ENCODE measurements around the gene CYP26A1.
"Not testable (repeated sequence)": the region's sequence is repeated elsewhere in the genome, so short reads cannot be mapped to it uniquely, and the experiment has no call there.

CYP26A1 gene

DNA sequence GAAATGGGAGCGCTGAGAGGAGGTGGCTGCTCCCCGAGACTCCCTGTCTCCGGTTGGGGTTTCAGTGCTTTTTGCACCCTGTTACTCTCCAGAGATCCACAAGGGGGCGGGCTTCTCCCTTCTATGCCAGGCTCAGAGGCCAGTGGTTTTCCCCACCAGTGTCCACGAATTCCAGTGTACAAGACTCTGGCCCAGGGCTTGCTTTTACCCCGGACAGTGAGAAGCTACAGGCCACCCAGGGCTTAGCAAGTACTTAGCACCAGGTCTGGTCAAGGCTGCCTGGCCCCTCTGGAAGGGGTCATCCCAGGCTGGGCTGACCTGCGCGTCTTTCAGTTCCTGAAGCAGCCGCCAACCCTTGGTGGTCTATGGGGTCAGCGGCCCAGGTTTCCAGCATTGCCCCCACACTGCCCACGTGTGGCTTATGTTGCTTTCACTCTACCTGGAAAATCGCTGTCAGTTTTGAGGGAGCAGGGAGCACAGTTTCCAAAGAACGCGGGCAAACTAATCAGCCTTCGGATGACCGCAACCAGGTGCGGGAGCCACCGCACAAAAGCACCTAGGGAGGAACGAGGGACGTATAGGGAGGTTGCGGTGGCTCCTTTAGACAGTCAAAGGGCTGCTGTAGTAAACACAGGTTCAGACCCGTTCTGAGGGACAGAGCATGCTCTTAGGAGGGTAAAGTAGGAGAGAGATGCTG lies 6.8 kb downstream of the CYP26A1 start:
- DNase-seq, result peak in 2 of 5 experiments; percentile 33 to 39

DNA sequence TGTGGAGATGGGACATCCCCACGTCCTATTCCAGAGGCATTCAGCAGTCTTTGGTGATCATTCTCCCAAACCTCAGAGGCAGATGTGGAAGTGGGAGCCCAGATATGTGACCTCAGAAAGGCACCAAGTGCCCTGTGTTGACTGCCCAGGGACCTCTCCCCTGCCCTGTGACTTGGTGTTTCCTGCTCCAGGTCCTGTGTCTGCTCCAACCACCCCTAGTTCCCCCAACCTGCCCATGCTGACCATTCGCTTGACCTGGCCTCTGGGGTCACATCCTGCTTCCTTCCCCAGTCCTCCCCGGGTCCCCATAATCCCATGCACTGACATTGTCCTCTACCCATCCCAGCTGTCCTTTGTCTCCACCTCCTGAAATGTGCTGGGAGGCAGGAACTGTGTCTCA lies 7.6 kb downstream of the CYP26A1 start:
- DNase-seq, result no peak

DNA sequence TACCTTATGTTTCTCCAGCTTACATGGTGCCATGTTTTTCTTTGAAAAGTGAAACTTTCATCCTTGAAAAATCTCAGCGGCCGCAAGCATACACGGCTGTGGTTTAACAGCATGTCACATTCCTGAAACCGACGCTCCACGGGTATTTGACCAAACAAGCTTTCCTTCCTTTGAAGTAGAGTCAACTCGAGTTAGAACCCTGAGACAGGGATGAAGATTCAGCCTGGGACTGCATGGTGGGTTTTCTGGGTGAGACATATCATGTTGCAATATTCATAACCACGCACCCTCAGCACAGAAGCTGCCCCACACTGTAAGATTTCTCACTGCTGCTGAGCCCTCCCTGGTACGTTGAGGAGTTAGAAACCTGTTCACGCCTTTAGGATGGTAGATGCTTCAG lies 8.1 kb downstream of the CYP26A1 start:
- no peak for DNase-seq

DNA sequence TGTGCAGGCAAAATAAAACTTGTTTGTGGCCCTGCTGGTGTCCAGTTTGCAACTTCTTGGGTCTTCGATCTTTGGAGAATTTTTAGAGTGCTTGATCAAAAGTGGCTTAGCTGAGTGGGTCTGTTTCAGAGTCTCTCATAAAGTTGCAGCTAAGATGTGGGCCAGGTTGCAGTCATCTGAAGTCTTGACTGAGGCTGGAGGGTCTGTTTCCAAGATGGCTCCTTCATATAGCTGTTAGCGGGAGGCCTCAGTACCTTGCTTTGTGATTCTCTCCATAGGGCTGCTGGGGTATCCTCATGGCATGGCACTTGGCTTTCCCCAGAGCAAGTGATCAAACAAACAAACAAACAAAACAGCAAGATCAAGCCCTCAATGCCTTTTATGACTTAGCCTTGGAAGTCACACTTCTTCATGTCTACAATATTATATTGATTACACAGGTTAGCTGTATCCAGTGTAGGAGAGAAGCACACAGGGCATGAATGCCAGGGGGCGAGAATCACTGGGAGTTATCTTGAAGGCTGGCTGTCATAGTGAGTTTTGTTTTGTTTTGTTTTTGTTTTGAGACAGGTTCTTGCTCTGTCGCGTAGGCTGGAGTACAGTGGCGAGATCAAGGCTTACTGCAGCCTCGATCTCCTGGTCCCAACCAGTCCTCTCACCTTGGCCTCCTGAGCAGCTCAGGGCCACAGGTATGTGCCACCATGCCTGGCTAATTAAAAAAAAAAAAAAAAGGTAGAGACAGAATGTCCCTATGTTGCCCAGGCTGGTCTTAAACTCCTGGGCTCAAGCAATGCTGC lies 10.2 kb downstream of the CYP26A1 start:
- no peak for DNase-seq

DNA sequence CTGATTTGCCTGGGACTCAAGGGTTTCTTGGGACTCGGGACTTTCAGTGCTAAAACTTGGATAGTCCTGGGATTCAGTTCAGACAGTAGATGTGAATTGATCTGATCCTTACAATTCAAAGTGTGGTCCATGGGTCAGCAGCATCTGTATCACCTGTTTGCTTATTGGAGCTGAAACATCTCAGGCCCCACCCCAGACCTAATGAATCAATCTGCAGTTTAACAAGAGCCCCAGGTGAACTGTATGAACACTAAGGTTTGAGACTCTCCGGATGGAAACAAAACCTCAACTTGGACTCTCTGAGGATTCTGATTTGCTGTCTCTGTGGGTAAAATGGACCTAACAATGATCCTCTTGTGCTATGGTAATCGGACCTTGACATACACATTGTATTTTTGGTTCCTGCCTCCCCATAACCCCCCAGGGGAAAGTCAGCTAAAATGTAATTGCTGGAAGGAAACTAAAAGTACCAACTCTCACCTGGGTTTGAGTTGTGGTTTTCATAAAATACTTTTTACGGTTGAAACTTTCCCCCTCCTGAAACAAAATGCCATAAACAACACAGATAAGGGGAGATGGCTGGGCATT lies 11.7 kb downstream of the CYP26A1 start:
- DNase-seq, result no peak

DNA sequence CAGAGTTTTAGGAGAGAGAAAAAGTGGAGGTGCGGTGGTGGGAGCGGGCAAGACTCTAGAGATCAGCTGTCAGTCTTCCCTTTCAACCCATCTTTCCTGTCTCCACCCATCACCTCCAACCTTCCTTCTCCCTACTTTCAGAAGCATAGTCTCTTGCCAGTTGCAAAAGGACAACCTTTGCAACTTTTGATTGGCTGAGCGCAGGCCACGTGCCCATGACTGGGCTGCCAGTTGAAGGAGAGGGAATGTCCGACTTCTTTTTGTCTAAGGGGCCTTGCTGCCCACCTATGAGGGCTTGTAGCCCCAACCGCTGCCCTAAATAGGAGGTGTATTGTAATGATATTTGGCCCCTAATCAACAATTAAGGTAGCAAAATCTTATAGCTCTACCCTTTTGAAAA lies 12.6 kb downstream of the CYP26A1 start:
- DNase-seq, result no peak

DNA sequence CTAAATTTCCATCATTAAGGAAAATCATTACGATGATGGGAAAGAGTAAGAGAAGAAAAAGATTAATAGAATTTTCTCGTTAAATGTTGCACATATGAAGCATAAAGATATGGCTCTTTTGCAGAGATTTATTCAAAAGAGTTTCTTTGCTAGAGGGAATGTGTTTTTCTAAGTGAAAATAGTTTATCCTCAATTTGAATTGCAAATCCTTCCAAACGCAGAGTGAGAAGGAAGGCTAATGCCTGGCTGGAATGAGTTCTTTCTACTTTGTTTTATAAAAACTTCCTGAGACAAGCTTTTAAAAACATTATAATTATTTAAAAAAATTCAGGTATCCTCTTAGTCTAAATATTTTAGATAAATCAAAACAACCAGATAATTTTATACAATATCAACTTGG lies 14.2 kb downstream of the CYP26A1 start:
- no peak for DNase-seq

DNA sequence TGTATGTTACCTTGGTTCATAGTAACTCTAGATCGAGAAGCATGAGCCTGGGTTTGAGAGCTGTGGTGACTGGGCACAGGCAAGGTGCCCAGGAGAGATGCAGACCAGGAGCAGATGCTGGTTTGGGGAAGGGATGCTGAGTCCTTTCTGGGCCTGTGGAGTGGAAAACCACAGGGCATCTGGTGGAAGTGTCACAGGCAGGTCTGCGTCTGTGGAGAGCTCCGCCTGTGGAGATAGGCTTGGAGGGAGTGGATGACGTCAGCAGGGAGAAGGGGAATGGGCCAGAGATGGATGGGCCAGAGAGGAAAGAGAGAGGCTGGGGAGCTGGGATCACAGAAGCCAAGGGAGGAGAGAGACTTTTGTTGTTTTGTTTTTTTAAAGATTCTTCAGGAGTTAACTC lies 14.8 kb downstream of the CYP26A1 start:
- no peak for DNase-seq

DNA sequence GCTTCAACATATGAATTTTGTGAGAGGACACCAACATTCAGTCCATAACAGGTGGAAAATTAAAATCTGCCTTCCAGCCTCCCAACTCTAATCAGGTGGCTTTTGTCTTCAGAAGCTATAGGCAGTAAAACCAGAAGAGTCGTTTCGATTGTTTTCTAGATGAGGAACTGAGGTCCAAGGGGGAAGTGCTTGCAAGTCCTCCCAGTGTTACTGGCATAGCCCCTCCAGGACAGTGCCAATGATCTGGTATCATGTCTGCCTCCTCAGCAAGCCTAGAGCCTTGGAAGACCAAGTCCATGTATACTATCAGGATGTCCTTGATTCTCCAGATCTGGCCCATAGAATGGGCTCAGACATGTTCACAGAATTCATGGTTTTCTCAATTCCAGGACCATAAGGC lies 16.9 kb downstream of the CYP26A1 start:
- DNase-seq, result no peak

DNA sequence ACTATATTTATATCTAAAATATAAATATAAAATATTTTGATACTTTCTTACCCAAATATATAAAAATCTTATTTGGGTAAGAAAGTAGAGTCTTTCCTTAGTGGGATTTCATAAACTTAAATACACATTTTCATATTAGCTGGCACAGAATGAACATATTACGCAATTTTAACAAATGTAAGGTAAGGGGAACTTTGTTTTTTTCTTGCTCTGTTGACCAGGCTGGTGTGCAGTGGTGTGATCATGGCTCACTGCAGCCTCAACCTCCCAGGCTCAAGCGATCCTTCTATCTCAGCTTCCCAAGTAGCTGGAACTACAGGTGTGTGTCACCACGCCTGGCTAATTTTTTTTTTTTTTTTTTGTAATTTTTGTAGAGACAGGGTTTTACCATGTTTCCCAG lies 18.3 kb downstream of the CYP26A1 start:
- no peak for DNase-seq

DNA sequence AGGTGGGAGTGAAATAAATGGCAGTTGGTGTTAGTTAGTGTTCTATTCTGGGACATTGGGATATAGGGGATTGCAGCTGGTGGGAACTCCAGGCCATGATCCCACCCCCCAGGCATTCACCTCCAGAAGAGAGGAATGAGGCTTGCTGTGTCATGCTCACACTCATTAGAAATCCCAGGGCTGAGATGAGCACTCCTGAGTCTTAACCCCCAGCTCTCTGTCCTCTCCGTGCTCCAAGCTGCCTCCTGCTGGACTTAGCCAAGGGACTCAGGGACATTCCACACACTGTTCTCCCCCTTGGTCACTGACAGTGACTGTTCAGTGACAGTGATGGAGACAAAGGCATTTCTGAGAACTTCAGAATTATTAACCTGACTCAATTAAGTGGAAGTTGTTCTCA lies 21.5 kb downstream of the CYP26A1 start:
- no peak for DNase-seq

DNA sequence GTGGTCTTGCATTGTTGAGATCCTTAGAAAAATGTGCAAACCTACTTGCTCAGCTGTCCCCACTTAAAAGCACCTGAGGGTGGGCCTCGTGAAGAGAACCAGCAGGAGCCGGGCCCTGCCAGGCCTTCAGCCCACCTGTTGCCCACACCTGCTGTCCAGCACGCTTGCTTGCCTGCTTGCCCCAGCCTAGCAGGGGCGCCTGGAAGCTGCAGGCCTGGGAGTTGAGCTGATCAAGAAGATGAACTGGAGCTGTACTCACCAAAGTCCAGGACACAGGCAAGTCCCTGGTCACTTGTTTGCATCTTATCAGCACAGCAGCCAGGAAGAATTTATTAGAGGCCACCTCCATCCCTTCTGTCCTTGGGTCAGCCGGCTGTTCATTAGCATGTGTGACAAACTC lies 23.2 kb downstream of the CYP26A1 start:
- no peak for DNase-seq

DNA sequence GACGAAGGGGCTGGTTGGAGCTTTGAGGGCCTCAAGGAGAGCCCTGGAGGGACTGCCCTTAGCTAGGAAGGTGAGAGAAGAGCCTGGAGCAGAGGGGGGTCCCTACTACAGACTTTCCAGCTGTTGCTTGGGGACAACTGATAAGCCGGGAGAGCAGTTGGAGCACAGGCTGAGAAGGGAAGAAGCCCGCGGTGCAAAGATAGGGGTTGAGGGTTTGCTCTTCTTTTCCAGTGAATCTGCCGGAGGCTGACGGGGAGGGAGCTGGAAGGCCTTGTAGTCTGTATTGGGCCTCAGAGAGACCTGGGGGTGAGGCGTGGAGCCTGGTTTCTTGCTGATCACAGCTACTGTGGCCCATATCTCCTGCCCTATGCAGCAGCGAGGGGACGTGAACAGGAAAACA lies 23.7 kb downstream of the CYP26A1 start:
- DNase-seq, result no peak

DNA sequence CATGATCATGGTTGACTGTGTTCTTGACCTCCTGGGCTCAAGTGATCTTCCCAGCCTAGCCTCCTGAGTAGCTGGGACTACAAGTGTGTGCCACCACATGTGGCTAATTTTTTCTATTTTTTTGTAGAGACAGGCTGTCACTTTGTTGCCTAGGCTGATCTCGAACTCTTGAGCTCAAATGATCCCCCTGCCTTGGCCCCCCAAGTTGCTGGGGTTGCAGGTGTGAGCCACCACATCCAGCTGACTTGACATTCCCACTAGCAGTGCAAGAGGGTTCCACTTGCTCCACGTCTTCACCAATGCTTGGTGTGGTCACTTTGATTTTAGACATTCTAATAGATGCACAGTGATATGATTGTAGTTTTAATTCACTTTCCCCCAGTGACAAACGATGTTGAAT lies 25.1 kb downstream of the CYP26A1 start:
- DNase-seq, result no peak

DNA sequence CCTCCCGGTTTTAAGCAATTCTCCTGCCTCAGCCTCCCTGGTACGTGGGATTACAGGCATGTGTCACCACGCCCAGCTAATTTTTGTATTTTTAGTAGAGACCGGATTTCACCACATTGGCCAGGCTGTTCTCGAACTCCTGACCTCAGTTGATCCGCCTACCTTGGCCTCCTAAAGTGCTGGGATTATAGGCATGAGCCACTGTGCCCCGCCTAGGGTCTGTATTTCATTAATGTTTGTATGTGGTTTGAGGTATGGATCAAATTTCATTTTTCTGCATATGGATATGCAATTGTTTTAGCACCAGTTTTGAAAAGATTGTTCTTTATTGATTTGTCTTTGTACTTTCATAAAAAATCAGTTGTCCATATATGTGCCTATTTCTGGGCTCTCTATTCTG lies 26.0 kb downstream of the CYP26A1 start:
- no peak for DNase-seq

DNA sequence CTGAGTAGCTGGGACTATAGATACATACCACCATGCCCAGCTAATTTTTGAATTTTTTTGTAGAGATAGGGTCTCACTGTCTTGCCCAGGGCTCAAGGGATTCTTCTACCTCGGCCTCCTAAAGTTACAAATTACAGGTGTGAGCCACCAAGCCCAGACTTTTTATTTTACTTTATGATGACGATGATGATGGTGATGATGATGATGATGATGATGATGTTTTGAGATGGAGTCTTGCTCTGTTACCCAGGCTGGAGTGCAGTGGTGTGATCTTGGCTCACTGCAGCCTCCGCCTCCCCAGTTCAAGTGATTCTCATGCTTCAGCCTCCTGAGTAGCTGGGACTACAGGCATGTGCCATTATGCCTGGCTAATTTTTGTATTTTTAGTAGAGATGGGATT lies 27.5 kb downstream of the CYP26A1 start:
- DNase-seq, result not testable (repeated sequence)

DNA sequence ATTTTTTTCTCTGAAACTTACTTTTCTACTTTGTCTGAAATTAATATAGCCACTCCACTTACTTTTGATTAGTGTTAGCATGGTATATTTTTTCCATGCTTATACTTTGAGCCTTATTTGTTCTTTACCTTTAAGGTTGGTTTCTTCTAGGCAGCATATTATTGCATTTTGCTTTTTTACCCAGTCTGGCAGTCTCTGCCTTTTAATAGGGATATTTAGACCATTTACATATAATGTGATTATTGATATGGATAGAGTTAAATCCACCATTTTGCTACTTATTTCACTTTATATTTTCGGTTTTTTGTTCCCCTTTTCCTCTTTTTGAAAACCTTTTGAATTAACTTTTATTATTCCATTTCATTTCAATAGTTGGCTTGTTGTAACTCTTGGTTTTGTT lies 30.3 kb downstream of the CYP26A1 start:
- no peak for DNase-seq

DNA sequence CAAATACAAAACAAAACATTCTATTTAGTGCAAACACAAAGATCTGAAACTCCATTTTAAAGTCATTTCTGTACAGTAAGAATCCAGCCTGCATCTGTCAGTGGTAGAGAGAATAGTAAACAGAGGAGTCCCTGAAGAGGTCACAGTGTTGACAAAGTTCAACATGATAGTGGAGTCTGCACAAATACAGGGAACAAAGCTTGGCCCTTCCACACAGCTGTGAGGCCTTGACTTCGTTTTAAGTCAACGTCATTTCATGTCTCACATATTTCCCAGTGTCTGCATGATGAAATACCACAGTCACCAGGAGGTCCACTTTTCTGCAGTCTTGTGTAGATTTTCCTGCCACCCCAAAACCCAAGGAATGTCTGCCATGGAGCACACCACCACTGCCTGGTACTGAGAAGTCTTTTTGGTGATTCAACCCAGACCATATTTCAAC lies 33.0 kb downstream of the CYP26A1 start:
- DNase-seq, result no peak

DNA sequence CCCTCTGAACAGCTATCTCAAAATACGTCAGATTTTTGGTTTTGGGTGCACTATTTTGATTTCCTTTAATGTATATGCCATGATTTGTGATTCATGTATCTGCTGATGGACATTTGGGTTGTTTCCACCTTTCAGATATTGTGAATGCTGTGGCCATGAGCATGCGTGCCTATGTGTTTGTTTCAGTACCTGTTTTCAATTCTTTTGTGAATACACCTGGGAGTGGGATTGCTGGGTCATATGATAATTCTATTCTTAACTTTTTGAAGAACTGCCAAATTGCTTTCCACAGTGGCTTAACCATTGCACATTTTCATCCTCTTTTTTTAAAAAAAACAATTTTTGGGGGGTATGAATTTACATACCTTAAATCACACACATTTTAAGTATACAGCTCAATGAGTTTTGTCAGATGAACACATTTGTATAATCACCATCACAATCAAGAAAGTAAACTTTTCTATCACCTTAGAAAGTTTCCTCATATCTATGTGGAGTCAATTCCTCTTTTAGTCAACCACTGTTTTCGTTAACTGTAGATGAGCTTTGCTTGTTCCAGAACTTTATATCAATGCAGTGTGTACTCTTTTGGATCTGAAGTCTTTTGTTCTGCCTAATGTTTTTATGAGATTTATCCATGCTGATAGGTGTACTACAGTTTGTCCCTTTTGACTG lies 36.9 kb downstream of the CYP26A1 start:
- DNase-seq, result no peak

DNA sequence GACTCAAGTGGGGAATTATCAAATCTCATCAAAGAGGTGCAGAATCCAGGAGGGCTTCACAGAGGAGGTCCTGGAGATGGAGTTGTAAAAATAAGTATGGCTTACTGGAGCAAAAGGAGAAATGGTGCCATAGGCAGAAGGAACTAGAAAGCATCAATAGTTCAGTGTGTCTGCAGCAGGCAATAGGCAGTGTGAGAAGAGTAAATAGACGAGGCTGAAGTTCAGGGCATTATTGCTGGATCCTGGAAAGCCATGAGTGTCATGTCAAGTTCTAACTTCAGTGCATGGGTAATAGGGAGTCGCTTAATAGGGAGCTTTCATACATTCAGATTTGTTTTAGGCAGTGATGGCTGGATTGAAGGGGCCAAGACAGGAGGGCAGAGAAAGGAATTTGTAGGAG lies 39.3 kb downstream of the CYP26A1 start:
- DNase-seq, result no peak

DNA sequence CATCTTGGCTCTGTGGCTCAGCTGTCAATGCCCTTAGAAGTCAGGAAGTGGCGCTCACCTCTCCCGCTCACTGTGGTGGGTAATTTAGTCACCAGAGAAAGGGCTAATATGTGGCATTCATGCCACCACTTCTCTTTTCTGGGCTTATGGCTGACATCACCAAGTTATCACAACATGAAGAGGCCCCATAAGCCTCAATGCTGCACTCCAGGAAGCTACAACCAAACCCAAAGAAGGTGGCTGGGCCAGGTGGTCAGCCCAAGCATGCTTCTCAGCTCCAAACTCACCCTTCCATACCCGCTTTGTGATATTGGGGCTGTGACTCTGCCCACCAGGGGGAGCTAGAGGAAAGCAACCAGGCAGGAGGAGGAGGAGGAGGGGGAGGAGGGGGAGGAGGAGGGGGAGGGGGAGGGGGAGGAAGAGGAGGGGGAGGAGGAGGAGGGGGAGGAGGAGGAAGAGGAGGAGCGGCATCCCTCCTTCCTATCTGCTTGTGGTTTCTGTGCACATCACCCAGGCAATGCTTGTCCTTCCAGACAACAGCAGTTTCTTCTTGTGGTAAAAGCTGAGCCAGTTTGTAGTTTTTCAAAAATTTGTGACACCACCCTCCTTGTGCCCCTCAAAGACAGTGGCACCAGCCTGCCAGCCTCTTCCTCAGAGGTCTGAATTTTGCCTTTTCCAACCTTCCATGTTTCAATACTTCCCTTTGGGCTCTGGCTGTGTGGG lies 42.1 kb downstream of the CYP26A1 start:
- peak; percentile 34 to 65 (median 49) for DNase-seq

DNA sequence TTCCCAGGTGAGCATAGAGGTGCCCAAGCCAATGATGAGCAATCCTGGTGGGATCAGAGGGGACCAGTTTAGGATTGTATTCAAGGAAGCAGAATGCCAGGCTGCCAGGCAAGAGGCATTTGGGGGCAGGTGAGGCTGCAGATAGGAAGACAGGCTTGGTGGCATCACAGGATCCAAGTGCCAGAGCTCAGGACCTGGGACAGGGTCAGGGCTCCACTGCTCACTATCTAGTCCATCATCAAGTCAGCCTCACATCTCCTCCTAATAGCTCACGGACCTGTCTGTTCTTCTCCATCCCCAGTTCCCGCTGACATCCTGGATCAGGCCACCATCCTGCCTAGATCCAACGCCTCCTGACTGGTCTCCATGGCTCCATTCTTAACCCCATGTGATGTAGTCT lies 47.6 kb downstream of the CYP26A1 start:
- DNase-seq, result no peak

DNA sequence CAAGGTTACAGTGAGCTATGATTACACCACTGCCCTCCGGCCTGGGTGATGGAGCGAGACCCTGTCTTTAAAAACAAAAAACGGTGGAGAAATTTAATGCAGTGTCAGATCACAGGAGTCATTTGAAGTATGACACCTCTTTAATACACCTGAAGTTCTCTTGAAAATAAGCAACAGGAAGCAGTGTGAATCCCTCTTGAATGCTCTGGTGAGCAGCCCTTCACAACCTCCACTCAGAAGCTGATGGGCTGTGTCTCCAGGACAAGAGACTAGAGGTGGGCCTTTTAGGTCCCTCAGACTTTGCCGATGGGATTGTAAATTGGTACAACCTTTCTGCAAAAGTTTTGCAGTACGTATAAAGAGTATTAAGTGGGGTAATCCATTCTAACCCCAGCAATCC lies 50.1 kb downstream of the CYP26A1 start:
- no peak for DNase-seq

Data from T-helper 2 cell (primary cell).